Mucosa of stomach (tissue), 1 donor: ENCODE measurements around the gene PITPNM3.
"Not testable (repeated sequence)": the region's sequence is repeated elsewhere in the genome, so short reads cannot be mapped to it uniquely, and the experiment has no call there.

ENCODE experiments used
- H3K27me3 ChIP-seq: one replicate; pipeline ENCODE4 v1.7.0; 2013; ENCODE audit warnings: mild to moderate bottlenecking, low read length; ENCODE audit not compliant: control insufficient read depth, insufficient read depth
- H3K36me3 ChIP-seq: one replicate; pipeline ENCODE4 v1.7.0; 2013; ENCODE audit warnings: low read length; ENCODE audit not compliant: control insufficient read depth, insufficient read depth
- H3K4me1 ChIP-seq: one replicate; pipeline ENCODE4 v1.7.0; 2013; ENCODE audit warnings: mild to moderate bottlenecking, low read length; ENCODE audit not compliant: control insufficient read depth, insufficient read depth
- H3K4me3 ChIP-seq: one replicate; pipeline ENCODE4 v1.7.0; 2013; ENCODE audit warnings: low read length
- H3K9ac ChIP-seq: one replicate; pipeline ENCODE4 v1.7.0; 2013; ENCODE audit warnings: mild to moderate bottlenecking, low read length, moderate library complexity
- H3K9me3 ChIP-seq: one replicate; pipeline ENCODE4 v1.7.0; 2013; ENCODE audit warnings: mild to moderate bottlenecking, low read length, moderate library complexity; ENCODE audit not compliant: control insufficient read depth
- donor health status: Pancreatic carcinoma.

PITPNM3 gene

GRCh38 chr17:6489016-6489550 lies 67.3 kb downstream of the PITPNM3 start:
- no peak overlapping the region for H3K4me3 ChIP-seq

GRCh38 chr17:6488008-6488539 lies 68.3 kb downstream of the PITPNM3 start:
- no peaks in the 10 kb centered on the region for H3K36me3 ChIP-seq
- no peaks in the 10 kb centered on the region for H3K27me3 ChIP-seq
- no peaks in the 10 kb centered on the region for H3K4me1 ChIP-seq
- H3K4me3 ChIP-seq = no peak overlapping the region
- H3K9me3 ChIP-seq = no peaks in the 10 kb centered on the region
- H3K9ac ChIP-seq = no peak overlapping the region

More at GRCh38 chr17:6489016-6489550, 67.3 kb downstream of the PITPNM3 start:
- Histone ChIP-seq H3K27me3 (no peaks in the 10 kb centered on the region), H3K9me3 (no peaks in the 10 kb centered on the region), H3K9ac (no peak overlapping the region), H3K4me1 (no peaks in the 10 kb centered on the region), H3K36me3 (no peaks in the 10 kb centered on the region)

DNA sequence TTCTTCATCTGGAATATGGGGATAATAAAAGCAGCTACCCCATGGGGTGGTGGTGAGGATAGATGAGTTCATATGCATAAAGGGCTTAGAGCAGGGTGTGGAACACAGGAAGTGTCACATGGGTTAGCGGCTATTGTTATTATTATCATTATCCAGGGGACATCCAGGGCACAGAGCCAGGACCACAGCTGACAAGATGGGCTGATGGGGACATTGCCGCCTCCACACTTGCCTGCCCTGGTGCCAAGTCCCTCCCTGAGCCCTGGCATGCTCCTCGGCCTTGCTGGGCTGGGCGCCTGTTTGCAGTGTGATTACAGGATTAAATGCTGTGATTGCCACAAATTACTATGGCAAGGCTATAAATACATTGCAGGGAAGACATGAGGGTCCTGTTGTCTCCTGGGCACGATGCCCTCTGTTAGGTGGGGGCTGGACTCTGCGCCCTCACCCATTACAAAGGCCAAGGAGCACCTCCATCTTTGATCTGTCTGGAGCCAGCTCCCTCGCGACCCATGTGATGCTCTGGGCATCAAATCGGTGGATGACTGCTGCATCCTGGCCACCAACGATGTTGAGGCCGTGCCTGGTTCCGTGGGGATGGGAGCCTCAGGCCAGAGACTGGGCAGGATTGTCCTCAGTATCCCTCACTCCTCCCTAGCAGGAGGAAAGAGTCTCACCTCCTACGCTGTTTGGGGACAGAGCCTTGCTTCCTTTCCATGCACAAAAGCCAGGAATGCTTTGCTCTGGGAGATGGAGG lies 68.9 kb downstream of the PITPNM3 start:
- no peak overlapping the region for H3K9ac ChIP-seq

DNA sequence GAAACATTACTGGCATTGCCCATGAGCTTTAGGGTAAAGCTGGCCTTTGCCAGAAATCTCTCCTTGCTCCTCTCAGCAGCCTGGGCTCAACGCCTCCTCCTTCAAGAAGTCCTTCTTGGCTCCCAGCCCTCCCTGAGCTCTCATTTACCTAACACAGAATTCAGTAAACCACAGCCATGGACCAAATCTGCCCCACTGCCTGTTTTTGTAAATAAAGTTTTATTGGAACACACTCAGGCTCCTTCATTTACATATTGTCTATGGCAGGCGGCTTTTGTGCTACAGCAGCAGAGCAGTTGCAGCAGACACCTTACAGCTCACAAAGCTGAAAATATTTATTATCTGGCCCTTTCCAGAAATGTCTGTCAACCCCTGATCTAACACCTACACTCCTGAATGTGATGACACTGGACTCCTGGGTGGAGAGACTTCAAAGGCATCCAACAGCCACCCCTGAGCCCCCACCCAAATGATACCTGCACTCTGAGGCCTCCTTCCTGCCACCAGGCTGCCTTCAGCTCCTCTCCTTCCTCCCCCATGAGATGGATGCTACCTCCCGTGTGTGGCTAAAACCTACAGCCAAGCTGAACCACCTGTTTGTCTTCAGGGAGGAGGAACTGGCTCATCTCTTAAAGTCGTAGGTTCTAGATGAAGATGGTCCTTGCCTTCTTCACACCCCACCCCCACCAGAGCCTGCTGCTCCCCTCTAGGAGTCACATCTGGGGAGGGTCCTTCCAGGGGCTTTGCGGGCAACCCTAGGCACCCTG lies 70.5 kb downstream of the PITPNM3 start:
- Histone ChIP-seq H3K9ac (no peak overlapping the region), H3K4me3 (no peak overlapping the region), H3K36me3 (no peaks in the 10 kb centered on the region), H3K9me3 (no peaks in the 10 kb centered on the region), H3K4me1 (no peaks in the 10 kb centered on the region), H3K27me3 (no peaks in the 10 kb centered on the region)

More for the DNA sequence above, 68.9 kb downstream of the PITPNM3 start:
- no peaks in the 10 kb centered on the region for H3K9me3 ChIP-seq
- no peaks in the 10 kb centered on the region for H3K4me1 ChIP-seq
- no peak overlapping the region for H3K4me3 ChIP-seq
- no peaks in the 10 kb centered on the region for H3K36me3 ChIP-seq
- H3K27me3 ChIP-seq = no peaks in the 10 kb centered on the region

- Histone ChIP-seq H3K4me3 (no peak overlapping the region), H3K36me3 (no peaks in the 10 kb centered on the region)
Measured at GRCh38 chr17:6483507-6483906, 72.8 kb downstream of the PITPNM3 start.

DNA sequence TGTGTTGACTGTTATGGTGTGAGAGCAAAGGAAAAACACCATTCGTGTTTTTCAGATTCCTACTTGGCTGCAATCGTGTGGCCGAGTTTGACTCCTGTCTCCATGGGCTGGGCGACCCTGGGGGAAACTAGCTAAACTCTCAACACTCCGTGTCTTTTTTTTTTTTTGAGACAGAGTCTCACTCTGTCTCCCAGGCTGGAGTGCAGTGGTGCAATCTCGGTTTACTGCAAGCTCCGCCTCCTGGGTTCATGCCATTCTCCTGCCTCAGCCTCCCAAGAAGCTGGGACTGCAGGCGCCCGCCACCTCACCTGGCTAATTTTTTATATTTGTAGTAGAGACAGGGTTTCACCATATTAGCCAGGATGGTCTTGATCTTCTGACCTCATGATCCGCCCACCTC lies 73.6 kb downstream of the PITPNM3 start:
- not testable (repeated sequence) for H3K4me1 ChIP-seq, H3K36me3 ChIP-seq, H3K9ac ChIP-seq, H3K9me3 ChIP-seq, H3K4me3 ChIP-seq, H3K27me3 ChIP-seq

More at GRCh38 chr17:6483507-6483906, 72.8 kb downstream of the PITPNM3 start:
- Histone ChIP-seq H3K9ac (no peak overlapping the region), H3K27me3 (no peaks in the 10 kb centered on the region), H3K9me3 (no peaks in the 10 kb centered on the region), H3K4me1 (no peaks in the 10 kb centered on the region)

DNA sequence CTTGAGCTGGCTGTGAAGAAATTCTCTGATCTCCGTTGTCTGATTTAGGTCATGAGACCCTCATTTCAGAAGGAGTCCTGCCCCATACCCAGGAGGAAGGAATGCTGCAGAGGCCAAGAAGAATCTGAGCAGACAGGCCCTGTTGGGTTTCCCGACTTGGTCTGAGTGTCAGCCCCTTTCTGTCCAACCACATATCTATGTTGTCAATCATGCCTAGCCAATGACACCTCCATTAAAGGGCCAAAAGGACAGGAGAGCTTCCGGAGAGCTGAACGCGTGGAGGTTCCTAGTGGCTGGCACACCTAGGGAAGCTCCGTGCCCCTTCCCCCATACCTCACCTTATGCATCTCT lies 74.3 kb downstream of the PITPNM3 start:
- H3K9me3 ChIP-seq = no peaks in the 10 kb centered on the region
- no peak overlapping the region for H3K9ac ChIP-seq
- H3K4me1 ChIP-seq = no peaks in the 10 kb centered on the region
- H3K27me3 ChIP-seq = no peaks in the 10 kb centered on the region
- no peak overlapping the region for H3K4me3 ChIP-seq
- no peaks in the 10 kb centered on the region for H3K36me3 ChIP-seq

DNA sequence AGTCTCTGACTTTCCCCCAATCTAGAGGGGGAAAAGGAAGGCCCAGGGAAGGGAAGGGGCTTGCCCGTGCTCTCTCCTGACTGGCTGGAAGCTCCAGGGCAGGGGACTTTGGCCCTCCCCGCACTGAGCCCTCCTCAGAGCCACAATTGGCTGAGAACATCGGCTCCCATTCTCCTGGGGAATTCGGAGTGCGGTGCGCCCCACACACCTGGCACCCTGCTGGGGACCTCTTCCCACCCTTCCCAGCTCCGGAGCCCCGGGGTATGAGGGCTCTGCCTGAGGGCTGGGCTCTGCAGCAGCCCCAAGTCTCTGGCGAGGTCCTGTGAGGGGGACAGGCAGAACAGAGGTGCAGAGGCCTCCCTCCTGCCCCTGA lies 76.1 kb downstream of the PITPNM3 start:
- H3K9ac ChIP-seq = no peak overlapping the region
- no peaks in the 10 kb centered on the region for H3K27me3 ChIP-seq
- no peak overlapping the region for H3K4me3 ChIP-seq
- H3K9me3 ChIP-seq = no peaks in the 10 kb centered on the region
- no peaks in the 10 kb centered on the region for H3K4me1 ChIP-seq
- H3K36me3 ChIP-seq = no peaks in the 10 kb centered on the region

DNA sequence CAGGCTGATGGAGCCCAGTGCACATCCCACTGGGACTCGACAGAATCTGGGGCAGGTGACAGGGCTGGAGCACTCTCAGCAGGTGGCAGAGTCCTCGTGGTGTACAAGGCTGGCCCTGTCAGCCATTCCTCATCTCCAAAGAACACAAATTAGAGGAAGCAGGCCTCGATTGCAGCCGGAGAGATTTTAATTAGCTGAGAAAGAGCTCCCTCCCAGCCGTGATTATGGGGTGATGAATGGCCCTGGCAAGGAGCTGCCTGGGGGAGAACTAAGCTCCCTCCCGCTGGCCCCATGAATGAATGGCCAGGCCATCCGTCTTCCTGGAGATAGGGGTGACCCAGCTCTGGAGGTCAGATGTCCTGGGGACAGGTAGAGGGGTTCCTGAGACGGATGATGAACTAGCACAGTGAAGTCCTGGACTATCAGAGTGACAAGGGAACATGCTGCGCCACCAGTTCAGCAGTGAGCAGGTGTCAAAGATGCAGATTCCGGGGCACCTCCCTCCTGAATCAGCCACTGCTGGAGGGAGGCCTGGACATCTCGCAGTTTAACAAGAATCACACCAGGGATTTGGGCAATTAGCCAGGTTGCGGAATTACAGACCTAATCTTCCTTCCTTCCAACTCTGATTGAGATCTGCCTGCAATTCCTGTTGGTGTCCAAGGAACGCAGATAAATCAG lies 76.6 kb downstream of the PITPNM3 start:
- H3K27me3 ChIP-seq = no peaks in the 10 kb centered on the region
- H3K4me3 ChIP-seq = no peak overlapping the region
- H3K9ac ChIP-seq = no peak overlapping the region
- no peaks in the 10 kb centered on the region for H3K9me3 ChIP-seq
- no peaks in the 10 kb centered on the region for H3K36me3 ChIP-seq
- no peaks in the 10 kb centered on the region for H3K4me1 ChIP-seq

DNA sequence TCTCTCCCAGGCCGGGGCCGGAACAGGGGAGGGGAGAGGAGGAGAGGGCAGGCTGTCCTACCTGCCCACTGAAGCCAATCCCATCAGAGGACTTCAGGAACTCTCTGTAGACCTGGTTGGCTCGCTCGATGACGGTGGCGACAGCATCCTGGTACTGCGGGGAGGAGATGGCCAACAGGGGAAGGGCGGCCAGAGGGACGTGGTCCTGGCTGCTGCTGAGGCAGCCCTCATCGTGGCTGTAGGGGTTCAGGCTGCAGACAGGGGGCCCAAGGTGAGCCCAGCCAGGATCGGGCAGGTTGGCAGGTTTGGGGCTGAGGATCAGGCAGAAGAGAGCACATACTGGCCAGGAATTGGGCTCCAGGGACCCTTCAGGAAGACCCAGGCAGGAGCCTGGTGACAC lies 77.9 kb downstream of the PITPNM3 start:
- no peaks in the 10 kb centered on the region for H3K9me3 ChIP-seq
- H3K4me1 ChIP-seq = no peaks in the 10 kb centered on the region
- no peak overlapping the region for H3K4me3 ChIP-seq
- H3K27me3 ChIP-seq = no peaks in the 10 kb centered on the region
- H3K36me3 ChIP-seq = no peaks in the 10 kb centered on the region
- H3K9ac ChIP-seq = no peak overlapping the region

- H3K36me3 ChIP-seq = no peaks in the 10 kb centered on the region
- H3K4me1 ChIP-seq = no peaks in the 10 kb centered on the region
- no peak overlapping the region for H3K9ac ChIP-seq
- no peaks in the 10 kb centered on the region for H3K27me3 ChIP-seq
- H3K9me3 ChIP-seq = no peaks in the 10 kb centered on the region
- no peak overlapping the region for H3K4me3 ChIP-seq
Measured at GRCh38 chr17:6477831-6478383, 78.4 kb downstream of the PITPNM3 start.
